NCI-H748 (cell line): Measurements from ENCODE around the gene LRRC59.
"Not testable (repeated sequence)": the region's sequence is repeated elsewhere in the genome, so short reads cannot be mapped to it uniquely, and the experiment has no call there.

Source experiments
- DNase-seq: peaks from one replicate; lab custom pipeline; 2025; ENCODE audit not compliant: unreplicated experiment; lab: John Stamatoyannopoulos, UW

The LRRC59 gene

GRCh38 chr17:50397111-50397918 lies at the start of gene LRRC59:
Gene LRRC59, minus strand, starts transcription at chr17:50397523. Its CDS starts 206 bp downstream, at chr17:50397317.
- DNase-seq = peak; percentile 82

DNA sequence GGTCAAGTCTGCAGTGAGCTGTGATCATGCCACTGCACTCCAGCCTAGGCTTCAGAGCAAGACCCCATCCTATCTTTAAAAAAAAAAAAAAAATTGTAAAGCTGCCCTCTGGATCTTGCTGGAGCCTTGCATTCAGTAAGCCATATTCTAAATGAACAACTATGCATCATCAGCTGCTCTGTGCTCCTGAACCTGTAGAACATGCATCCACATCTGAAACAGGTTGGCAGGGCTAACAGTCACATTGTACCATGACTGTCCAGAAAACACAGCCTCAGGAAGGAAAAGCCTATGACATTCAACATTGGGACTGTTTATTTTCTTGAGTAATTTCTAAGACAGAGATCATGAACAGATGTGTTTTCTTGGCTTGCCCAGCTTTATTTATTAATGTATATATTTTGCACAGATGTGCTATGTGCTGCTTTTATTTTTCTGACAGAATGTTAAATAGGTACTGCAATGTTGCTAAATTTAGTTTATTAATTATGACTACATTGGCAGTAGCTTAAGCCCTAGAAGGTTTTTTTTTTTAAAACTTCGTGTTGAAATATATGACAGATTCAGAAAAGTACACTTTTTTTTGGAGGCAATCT lies 48.5 kb upstream of the LRRC59 start:
- no peak for DNase-seq

GRCh38 chr17:50444841-50445715 lies 47.8 kb upstream of the LRRC59 start:
- no peak for DNase-seq

DNA sequence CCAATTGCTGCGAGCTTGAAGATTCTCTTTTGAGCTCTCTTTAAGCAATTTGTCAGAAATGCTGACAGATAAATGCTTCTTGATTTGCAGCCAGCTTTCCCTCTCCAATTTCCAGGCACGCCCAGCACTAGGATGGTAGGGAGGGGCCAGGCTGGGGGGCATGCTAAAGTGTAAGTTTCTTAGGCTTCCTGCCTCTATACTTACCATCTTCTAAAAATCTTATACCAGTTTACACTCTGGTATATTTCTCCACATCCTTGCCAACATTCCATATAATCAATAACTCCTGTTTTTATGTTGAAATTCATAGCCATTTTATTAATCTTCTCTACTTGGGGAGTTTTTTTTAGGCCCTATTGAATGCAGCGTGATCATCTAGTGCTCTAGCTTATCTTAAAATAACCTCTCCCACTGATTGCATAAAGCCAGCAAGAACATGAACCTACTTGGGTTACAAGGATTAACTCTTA lies 46.2 kb upstream of the LRRC59 start:
- DNase-seq = no peak

- no peak for DNase-seq
Measured at GRCh38 chr17:50440838-50441829, 43.8 kb upstream of the LRRC59 start.

GRCh38 chr17:50440172-50440837 lies 43.0 kb upstream of the LRRC59 start:
- DNase-seq = no peak

DNA sequence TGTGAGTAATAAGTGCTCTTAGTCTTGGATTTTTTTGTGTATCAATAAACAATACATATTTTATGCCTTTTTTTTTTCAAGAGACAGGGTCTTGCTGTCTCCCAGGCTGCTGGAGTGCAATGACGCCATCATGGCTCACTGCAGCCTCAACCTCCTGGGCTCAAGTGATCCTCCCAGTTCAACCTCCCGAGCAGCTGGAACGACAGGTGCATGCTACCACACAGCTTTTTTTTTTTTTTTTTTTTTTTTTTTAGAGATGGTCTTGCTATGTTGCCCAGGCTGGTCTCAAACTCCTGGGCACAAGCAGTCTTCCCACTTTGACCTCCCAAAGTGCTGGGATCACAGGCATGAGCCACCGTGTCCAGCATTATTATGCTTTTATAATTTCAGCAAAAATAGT lies 41.7 kb upstream of the LRRC59 start:
- no peak for DNase-seq

GRCh38 chr17:50437409-50437808 lies 40.1 kb upstream of the LRRC59 start:
- no peak for DNase-seq

GRCh38 chr17:50432125-50432762 lies 34.9 kb upstream of the LRRC59 start:
- DNase-seq = no peak

DNA sequence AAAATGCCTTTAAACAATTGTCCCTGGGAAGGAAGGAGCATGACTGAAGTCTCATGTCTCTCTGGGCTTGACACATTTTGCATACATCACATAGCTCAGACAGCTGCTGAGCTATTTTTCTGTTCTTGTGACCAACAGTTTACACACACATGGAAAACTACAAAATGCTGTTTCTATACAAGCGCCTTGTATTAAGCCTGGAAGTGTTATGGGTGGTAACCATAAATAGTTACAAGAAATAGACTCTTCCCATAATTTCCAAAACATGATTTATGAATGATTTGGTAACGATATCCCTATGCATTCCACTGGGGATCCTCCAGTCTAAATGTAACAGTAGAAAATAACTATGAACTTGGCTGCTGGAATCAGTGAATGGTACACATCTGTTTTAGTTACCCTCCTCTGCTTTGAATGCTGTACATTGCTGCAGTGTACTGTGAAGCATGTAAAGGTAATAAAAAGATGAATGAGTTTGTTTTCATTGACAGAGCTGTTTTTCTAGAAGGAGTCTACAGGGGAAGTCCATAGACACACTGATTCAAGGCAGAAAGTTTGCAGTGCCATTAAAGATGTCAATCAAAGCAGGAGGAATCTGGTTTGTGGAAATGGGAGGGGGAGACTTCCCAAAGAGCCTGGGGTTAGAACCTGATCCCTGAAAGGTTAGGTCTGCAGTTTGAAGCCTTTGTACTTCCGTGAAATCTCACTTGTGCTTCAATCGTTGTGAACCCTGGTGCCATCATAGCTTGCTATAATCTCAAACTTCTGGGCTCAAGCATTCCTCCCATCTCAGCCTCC lies 33.7 kb upstream of the LRRC59 start:
- no peak for DNase-seq

DNA sequence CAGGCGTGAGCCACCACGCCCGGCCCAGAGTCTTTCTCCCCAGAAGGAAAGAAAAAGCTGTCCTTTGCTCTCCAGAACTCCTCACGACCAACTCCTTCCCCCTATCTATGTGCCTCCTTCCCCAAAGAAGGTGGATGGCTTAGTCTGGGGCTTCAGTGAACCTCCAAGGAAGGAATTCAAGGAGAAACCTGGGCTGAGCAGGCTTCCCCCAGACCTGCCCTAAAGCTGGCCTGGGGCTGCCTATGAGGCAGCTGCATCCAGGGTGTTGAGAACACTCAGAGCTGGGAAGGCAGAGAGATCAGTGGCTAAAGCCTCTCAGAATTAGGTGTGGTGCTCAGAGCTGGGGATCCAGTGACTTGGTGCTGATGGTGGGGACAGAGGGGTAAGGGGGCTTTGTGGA lies 32.5 kb upstream of the LRRC59 start:
- no peak for DNase-seq

GRCh38 chr17:50428831-50429424 lies 31.6 kb upstream of the LRRC59 start:
- DNase-seq = no peak

- DNase-seq = not testable (repeated sequence)
Measured at GRCh38 chr17:50428126-50428525, 30.8 kb upstream of the LRRC59 start.

DNA sequence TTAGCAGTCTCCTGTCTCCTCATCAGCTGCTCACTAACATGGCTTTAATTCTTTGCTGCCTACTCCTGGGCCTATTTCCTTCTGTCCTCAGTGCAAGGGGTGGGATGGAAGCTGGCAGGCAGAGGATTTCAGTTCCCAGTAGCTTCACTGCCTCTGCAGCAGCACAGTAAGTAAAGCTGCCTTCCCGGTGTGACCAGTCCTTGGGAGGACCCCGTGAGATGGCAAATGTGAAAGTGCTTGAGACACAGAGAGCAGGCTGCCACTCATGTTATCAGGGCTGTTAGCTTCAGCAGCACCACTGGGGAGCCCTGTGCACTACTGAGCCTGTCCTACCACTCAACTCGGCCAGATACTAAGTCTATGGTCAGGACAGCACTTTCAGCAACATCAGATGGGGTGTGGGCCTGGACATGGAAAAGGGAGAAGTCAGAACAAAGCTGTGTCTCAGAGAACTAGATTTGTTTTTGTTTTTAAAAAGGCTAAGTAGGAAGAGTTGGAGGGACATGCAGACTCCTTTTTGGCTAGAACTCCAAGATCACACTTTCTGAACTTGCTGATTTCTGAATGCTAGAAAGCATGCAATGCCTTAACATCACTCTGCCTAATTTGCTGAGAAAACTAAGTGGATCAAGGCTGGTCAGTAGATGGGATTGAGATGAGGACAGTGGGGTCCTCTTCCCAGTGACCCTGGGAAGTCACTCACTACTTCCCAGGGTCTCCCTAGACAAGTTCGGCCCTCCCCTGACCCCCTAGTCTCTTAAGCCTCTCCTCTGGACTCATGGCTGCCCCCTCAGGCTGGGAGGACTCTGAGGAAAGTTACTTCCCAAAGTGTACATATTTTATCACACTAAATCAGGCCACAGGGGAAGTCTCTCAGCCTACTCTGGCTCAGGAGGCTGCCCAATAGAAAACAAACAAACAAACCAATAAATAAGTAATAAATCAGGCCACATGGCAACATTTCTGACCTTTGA lies 29.8 kb upstream of the LRRC59 start:
- no peak for DNase-seq

GRCh38 chr17:50426472-50426782 lies 29.1 kb upstream of the LRRC59 start:
- DNase-seq = no peak

DNA sequence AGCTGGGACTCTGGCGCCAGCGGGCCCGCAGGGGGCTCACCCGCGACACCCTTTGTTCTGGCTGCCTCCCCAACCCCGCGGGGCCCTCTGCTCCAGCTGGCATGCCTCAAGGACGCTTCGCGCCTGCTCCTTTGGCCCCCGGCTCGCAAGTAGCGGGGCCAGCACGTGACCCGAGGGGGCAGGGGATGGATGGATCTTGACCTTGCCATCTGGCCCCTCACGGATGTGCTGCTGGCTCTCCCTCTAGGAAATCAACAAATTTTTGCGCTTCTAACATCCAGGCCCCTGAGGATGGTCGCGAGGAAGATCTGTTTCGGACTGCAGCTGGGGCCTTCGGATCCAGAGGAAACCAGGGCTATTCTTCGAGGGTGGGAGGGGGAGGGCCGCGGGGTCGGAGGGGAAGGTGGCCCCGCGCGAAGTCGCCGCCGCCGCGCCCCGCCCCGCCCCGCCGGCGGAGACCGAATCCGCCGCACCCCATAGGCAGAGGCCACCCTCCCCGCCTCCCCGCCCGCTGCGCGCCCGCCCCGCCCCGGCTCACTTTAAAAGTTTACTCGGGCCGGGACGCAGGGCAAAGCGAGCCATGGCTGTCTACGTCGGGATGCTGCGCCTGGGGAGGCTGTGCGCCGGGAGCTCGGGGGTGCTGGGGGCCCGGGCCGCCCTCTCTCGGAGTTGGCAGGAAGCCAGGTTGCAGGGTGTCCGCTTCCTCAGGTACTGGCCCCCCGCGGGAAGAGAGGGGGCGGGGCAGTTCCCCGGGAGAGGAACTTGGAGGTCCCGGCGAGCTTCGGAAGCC lies 28.6 kb upstream of the LRRC59 start, which contains the start of gene ACSF2:
ACSF2 (plus strand) TSS at position 537 of the 790 bp plus-strand sequence; CDS start at position 581, 44 bp downstream.
- peak; percentile 41 for DNase-seq
